Suprapubic skin (tissue), 4 donors: Measurements from ENCODE around the gene PLXDC1. TPM values are rescaled to one million over a fixed set of nuclear protein-coding genes. Genes with fewer than 3 reads are reported as not detected.

Experiments used
- DNase-seq, 2 donors: peaks; one replicate each; pipeline ENCODE4 v3.0.0-alpha.2; 2019; ENCODE audit warnings: low spot score in 2 of 2
- H3K27ac ChIP-seq: fragments of 200-600 bp; sonication (generic); one replicate; pipeline ENCODE4 v1.5.1; 2019
- H3K27me3 ChIP-seq: fragments of 200-600 bp; sonication (generic); one replicate; pipeline ENCODE4 v1.5.1; 2019
- H3K36me3 ChIP-seq: fragments of 200-600 bp; sonication (generic); one replicate; pipeline ENCODE4 v1.5.1; 2019
- H3K4me1 ChIP-seq: fragments of 200-600 bp; sonication (generic); one replicate; pipeline ENCODE4 v1.5.1; 2019
- H3K4me3 ChIP-seq: fragments of 200-600 bp; sonication (generic); one replicate; pipeline ENCODE4 v1.5.1; 2019; ENCODE audit warnings: mild to moderate bottlenecking
- H3K9me3 ChIP-seq: fragments of 200-600 bp; sonication (generic); one replicate; pipeline ENCODE4 v1.5.1; 2019
- CTCF ChIP-seq, 2 donors: fragments of 200-600 bp in 1 of 2; fragments of 450-650 bp in 1 of 2; sonication (generic) in 1 of 2; IDR thresholded peaks; one replicate each; pipeline ENCODE4 v1.5.1; 2016 to 2019; ENCODE audit warnings: antibody characterized with exemption in 2 of 2, mild to moderate bottlenecking in 1 of 2, moderate library complexity in 1 of 2
- EP300 ChIP-seq: sonication (generic); formaldehyde crosslinking; IDR thresholded peaks from one replicate; pipeline ENCODE4 v1.6.1; 2017; ENCODE audit warnings: antibody characterized with exemption
- POLR2A ChIP-seq, 2 donors: fragments of 450-650 bp; IDR thresholded peaks; one replicate each; pipeline ENCODE4 v1.6.1; 2017; ENCODE audit warnings: antibody characterized with exemption in 2 of 2, mild to moderate bottlenecking in 2 of 2, moderate library complexity in 2 of 2
- POLR2AphosphoS5 ChIP-seq, 3 donors: sonication (generic); formaldehyde crosslinking; IDR thresholded peaks; one replicate each; pipeline ENCODE4 v1.6.1; 2017; ENCODE audit warnings: antibody characterized with exemption in 3 of 3
- WGBS: methylation state at CpG from one replicate; pipeline ENCODE4 v1.1.5; 2018; 5-methylcytosine and 5-hydroxymethylcytosine counted together
- total RNA-seq, 4 donors: library from RNA; depleted of rRNA; stranded (reverse); fragments of >200 nt; gene quantifications; one replicate each; pipeline ENCODE4 v1.1.0, GENCODE V29; 2016

Gene PLXDC1
- total RNA-seq, 4 donors from 2014 or later, result 5.3 to 14.1 (median 6.3) TPM

DNA sequence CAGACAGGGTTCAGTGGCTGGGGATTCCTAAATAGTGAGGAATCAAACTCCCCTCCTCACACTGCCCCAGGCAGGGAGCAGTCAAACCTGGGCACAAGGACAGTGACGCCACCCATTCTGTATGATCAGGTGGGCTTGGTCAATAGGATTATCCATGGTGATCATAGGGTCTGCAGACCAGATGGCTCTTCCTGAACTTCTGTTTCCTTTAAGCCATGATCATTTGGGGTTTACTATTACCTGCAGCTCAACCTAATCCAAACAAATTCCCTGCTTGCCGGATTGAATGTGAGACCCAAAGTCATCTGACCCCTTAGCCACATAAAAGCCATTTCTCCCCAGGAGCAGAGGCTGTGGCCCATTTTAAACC is 54.3 kb downstream of the PLXDC1 start:
- Histone ChIP-seq H3K27me3 (no peaks in the 10 kb centered on the region), H3K36me3 (no peaks in the 10 kb centered on the region), H3K9me3 (no peaks in the 10 kb centered on the region), H3K27ac (no peak overlapping the region), H3K4me1 (peaks cover 24% of the 10 kb centered on the region), H3K4me3 (no peak overlapping the region)
- TF ChIP-seq POLR2AphosphoS5 (IDR thresholded peaks at IDR 0.05) (no peak), POLR2A (IDR thresholded peaks at IDR 0.05) (no peak), EP300 (no peak), CTCF (IDR thresholded peaks at IDR 0.05) (no peak)
- no peak for DNase-seq
- WGBS, result 100% methylated on average over 2 of the region's 2 CpGs

DNA sequence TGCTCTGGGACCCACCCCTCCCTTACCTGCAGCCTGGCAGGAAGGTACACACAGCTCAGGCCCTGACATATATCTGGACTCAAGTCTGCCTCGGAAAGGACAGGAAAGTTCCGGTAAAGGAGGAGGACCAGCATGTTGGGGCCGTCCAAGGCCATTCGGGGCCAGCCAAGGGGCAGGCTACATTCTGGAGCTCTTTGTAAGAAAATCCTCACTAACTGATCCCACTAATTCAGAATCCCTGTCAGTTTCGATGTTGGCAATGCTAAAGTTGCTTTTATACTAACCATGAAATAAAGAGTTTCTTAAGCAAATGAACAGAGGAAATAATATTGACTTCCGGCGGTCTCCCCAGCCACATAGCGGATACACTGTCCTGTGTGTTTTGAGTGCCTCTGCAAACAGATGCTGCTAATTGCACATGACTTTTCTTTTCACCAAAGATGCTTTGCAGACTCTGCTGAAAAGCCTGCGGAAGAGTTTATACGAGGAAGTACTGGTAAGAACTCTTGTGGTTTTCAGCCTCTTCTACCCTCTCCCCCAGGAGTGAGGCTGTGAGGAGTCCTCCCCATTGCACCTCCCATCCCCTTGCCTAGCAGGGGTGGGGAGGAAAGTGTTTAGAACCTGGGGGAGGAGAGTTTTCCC is 54.8 kb downstream of the PLXDC1 start:
- peaks cover 24% of the 10 kb centered on the region for H3K4me1 ChIP-seq
- H3K36me3 ChIP-seq, result no peaks in the 10 kb centered on the region
- no peaks in the 10 kb centered on the region for H3K27me3 ChIP-seq
- no peak overlapping the region for H3K4me3 ChIP-seq
- 53% methylated on average over 10 of the region's 10 CpGs for WGBS
- H3K27ac ChIP-seq, result no peak overlapping the region
- H3K9me3 ChIP-seq, result no peaks in the 10 kb centered on the region
- DNase-seq, result no peak
- TF ChIP-seq POLR2AphosphoS5 (IDR thresholded peaks at IDR 0.05) (no peak), EP300 (no peak), POLR2A (IDR thresholded peaks at IDR 0.05) (no peak), CTCF (IDR thresholded peaks at IDR 0.05) (no peak)

- no peaks in the 10 kb centered on the region for H3K27me3 ChIP-seq
- H3K9me3 ChIP-seq, result no peaks in the 10 kb centered on the region
- H3K4me3 ChIP-seq, result no peak overlapping the region
- H3K36me3 ChIP-seq, result no peaks in the 10 kb centered on the region
- WGBS, result 35% methylated on average over 5 of the region's 5 CpGs
- no peak for TF ChIP-seq CTCF (IDR thresholded peaks at IDR 0.05)
- no peak for TF ChIP-seq POLR2AphosphoS5 (IDR thresholded peaks at IDR 0.05)
- TF ChIP-seq EP300, result no peak
- no peak for TF ChIP-seq POLR2A (IDR thresholded peaks at IDR 0.05)
- H3K4me1 ChIP-seq, result peaks cover 24% of the 10 kb centered on the region
- no peak overlapping the region for H3K27ac ChIP-seq
- no peak for DNase-seq
These were observed 56.1 kb downstream of the PLXDC1 start for GRCh38 chr17:39095309-39095686.

GRCh38 chr17:39094607-39095308 is 56.7 kb downstream of the PLXDC1 start:
- H3K9me3 ChIP-seq, result no peaks in the 10 kb centered on the region
- peaks cover 24% of the 10 kb centered on the region for H3K4me1 ChIP-seq
- TF ChIP-seq CTCF (IDR thresholded peaks at IDR 0.05) (no peak), POLR2A (IDR thresholded peaks at IDR 0.05) (no peak), EP300 (no peak), POLR2AphosphoS5 (IDR thresholded peaks at IDR 0.05) (no peak)
- no peak for DNase-seq
- H3K36me3 ChIP-seq, result no peaks in the 10 kb centered on the region
- H3K27me3 ChIP-seq, result no peaks in the 10 kb centered on the region
- H3K27ac ChIP-seq, result no peak overlapping the region
- H3K4me3 ChIP-seq, result no peak overlapping the region
- 67% methylated on average over 8 of the region's 8 CpGs for WGBS

DNA sequence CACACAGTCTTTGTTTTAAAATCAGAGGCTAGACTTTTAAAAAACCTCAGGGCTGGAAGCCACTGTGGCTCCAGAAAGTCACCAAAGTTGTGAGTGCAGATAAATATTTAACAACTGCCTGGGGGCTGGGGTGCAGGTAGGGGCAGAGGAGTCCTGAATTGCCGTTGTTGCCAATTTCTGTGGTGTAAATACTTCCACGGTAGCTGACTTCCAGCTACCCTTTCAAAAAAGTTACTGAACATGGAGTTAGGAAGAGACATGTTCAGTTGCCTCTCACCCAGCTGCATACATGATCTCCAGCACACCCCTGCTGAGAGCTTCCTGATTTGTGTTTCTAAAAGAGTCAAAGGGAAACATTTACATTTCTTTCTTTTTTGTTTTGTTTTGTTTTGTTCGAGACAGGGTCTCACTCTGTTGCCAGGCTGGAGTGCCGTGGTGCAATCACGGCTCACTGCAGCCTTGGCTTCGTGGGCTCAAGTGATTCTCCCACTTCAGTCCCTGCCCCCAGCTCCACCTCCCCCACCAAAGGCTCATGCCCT is 58.7 kb downstream of the PLXDC1 start:
- Histone ChIP-seq H3K36me3 (no peaks in the 10 kb centered on the region), H3K27me3 (no peaks in the 10 kb centered on the region), H3K4me1 (peaks cover 24% of the 10 kb centered on the region), H3K4me3 (no peak overlapping the region), H3K9me3 (no peaks in the 10 kb centered on the region), H3K27ac (no peak overlapping the region)
- no peak for DNase-seq
- 73% methylated on average over 6 of the region's 6 CpGs for WGBS
- TF ChIP-seq POLR2A (IDR thresholded peaks at IDR 0.05) (no peak), EP300 (no peak), POLR2AphosphoS5 (IDR thresholded peaks at IDR 0.05) (no peak), CTCF (IDR thresholded peaks at IDR 0.05) (no peak)
